ENCODE data around the gene C2orf42.
A peak's percentile ranks its signal among the peaks of the same experiment; 100 is the strongest.
"Not testable (repeated sequence)": the region's sequence is repeated elsewhere in the genome, so short reads cannot be mapped to it uniquely, and the experiment has no call there.

C2orf42 gene

DNA sequence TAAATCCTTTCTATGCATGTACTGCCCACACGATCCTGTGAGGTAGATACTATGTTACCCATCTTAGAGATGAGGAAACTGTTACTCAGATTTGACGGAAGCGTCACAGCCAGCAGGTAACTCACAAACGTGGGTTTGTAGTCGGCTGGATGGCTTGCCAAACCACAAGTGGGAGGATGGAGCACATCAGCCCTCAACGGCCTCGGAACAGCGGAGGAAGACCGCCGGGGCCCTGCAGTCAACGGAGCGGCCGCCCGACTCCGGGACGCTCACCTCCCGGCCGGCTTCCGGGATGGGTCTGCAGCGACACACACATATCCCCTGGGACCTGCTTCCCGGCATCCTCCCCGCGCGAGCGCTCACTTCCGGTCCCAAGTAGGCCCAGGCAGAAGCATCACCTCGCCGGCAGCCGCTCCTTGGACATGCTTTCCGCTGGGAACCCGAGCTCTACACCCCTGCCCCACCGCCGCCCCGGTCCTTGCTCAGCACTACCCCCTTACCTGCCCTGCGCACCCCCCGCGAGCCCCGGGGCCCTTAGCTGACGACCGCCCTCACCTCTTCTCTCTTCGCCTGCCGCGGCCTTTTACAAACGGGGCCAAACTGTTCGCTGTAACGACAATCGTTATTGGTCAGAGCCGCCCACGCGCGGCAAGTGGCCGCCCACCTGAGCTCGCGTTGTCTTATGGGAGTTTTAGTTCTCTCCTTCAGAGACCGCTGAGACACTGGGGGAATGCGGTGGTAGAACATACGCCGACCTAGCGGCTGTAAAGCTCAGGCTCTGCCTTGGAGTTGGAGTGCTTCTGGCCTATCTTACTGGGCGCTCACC, at the start of gene C2orf42:
C2orf42 (minus strand) TSS at position 602 of the 826 bp plus-strand sequence. CDS start 9,034 bp downstream, outside the sequence.
- DNase-seq (ENCODE audit: low spot score) = peak; percentile 96

DNA sequence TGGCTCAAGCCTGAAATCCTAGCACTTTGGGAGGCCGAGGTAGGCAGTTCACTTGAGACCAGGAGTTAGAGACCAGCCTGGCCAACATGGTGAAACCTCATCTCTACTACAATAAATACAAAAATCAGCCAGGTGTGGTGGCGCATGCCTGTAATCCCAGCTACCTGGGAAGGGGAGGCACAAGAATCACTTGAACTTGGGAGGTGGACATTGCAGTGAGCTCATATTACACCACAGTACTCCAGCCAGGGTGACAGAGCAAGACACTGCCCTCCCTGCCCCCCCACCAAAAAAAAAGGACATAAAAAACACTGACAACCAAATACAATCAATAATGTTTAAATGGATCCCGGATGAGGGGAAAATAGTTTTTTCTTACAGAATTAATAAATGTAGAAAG, 49.8 kb upstream of the C2orf42 start:
- no peak for DNase-seq (ENCODE audit: low spot score)

DNA sequence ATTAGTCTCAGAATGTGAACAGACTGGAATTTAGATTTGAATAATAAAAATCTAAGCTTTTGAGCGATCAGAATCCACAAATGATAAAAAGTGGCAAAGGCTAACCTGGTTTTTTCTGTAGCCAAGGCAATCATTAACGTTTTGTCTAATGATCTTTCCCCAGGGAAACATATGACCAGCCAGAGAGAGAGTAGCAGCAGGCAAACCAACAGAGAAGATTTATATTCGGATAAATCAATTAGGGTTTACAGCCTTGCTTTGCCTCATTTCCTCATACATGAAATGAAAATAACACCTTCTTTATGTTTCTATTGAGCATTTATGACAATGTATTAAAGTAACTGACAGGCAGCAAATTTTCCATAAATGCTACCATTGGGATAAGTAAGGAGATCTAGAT, 43.1 kb upstream of the C2orf42 start:
- DNase-seq (ENCODE audit: low spot score) = no peak

DNA sequence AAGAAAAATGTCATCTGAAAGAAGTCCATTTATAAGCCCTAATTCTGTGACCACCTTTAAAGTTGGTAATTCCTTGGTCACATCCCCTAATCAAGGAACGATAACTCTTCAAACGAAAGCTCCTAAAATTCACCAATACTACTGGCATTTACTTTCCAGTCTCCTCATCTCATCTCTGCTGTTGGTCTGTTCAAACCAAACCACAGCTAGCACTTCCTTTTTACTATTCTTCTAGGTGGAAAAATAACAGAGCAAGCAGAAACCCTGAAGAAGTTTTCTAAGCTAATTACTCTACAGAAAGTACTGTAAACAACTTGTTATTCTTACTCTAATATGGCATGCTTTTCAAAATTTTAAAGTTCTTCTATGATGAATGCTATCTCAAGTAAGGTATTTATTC, 36.0 kb upstream of the C2orf42 start:
- no peak for DNase-seq (ENCODE audit: low spot score)

DNA sequence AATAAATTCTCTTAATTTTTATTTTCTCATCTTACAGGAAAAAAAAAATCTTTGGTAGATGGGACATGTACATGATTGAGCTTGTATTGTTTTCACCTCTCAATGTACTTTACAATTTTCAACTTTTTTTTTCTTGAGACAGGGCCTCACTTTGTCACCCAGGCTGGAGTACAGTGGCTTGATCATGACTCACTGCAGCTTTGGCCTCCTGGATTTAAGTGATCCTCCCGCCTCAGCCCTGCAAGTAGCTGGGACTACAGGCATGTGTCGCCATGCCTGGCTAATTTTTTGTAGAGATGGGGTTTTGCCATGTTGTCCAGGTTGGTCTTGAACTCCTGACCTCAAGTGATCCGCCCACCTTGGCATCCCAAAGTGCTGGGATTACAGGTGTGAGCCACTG, 32.5 kb upstream of the C2orf42 start:
- not testable (repeated sequence) for DNase-seq (ENCODE audit: low spot score)

DNA sequence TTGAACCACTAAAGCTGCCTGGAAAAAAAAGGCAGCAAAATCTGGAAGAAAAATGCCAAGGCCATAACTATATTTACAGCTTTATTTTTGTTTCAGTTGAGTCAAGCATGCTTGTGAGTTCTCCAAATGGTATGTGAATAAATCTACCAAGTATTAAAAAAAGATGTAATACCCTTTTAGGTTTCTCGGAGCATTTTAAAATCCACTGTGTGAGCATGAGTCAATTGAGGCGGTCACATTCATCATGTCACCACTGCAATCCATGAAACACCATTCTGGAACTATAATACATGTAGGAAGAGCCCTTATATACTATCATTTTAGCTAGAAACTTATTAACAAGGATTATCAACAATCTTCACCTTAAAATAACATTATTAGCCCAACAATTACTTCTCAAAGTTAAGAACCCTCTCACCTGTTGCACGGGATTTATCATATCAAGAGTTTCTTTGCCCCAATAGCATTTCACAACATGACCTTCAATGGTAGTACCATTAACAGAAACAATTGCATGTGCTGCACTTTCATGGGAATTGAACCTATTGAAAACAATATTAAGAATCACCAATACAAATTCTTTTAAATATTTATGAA, 24.2 kb upstream of the C2orf42 start:
- no peak for DNase-seq (ENCODE audit: low spot score)

DNA sequence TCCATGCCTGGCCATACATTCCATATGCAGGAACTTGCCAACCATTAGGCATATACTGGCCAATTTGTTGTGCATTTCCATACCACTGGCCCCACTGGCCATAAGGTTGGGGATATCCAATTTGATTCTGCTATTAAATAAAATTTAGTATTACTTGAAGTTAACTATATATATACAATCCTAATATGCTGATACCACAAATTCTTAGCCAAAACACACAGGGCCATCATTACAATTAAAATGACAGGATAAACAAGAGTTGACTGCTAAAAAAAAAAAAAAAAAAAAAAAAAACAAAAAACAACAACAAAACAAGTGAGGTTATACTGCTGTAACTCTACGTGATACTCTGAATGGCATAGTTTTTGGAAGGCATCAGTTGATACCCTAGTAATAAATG, 23.5 kb upstream of the C2orf42 start:
- DNase-seq (ENCODE audit: low spot score) = no peak

DNA sequence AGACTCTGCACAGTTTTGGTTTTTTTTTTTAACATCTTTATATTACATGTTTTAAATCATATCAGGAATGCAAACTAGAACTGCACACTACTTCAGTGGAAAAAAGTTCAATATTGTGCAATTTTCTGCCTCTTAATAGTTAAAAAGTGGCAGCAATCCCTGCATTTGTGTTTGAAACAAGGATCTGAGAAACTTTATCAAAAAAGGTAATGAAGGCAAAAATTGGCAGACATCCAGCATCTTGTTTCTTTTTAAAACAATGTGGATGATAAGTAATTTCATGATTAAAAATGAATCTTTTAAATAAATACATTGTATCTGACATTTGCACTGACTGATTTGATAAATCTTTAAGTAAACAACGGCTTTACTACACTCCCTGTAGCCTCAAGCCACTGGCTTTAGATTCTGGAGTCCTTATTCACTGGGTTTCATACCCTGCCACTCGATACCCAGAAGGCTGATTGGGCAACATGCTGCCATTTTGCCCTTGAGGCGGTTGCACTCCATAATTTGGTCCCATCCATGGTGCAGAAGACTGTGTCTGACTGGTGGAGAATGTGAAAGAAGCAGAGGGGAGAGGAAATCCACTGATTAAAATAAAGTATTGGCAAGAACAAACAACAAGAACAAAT, 21.6 kb upstream of the C2orf42 start:
- no peak for DNase-seq (ENCODE audit: low spot score)

DNA sequence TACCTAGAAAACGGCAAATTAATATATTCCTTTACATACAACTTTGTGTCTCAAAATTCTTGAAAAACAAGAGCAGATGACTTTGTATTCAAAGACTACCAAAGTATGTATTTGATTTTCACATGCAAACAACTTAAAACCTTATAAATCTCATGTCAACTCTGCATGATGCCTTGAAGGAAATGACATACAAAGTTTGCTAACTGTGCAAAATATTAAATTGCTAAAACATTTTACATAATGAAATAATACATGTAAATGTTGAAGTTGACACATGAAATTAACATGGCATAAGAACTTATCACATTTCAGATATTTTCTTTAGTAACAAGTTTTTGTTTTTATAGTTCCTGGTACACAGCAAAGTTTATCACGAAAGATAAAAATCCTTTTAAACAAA, 20.8 kb upstream of the C2orf42 start:
- no peak for DNase-seq (ENCODE audit: low spot score)

DNA sequence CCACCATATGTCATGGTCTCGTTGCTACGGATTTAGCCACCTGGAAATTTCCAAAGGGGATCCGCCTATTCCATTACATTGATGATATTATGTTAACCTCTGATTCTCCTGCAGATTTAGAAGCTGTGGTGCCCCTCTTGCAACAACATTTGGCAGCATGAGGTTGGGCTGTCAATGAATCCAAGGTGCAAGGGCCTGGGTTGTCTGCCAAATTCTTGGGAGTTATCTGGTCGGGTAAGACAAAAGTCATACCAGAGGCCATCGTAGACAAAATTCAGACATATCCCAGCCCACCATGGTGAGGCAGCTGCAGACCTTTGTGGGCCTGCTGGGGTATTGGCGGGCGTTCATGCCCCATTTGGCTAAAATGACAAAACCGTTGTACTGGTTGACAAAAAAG, 13.6 kb upstream of the C2orf42 start:
- no peak for DNase-seq (ENCODE audit: low spot score)

DNA sequence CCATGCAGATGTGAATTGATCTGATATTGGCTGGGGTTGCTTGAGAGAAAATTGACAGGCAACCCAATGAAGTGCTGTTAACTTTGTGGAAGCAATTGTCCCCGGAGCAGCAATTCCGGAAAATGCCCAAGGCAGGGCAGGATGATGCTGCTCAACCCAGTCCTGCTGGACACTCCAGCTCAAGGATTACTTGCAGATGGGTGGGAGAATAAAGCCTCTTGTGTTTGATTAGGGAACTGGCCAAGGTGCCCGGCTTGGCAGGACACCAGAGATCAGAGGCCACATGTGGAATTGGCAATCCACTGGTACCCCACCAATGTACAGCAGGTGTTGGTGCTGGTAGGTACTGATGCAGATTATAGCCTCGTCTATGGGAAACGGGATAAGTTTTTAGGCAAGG, 12.3 kb upstream of the C2orf42 start:
- DNase-seq (ENCODE audit: low spot score) = no peak

DNA sequence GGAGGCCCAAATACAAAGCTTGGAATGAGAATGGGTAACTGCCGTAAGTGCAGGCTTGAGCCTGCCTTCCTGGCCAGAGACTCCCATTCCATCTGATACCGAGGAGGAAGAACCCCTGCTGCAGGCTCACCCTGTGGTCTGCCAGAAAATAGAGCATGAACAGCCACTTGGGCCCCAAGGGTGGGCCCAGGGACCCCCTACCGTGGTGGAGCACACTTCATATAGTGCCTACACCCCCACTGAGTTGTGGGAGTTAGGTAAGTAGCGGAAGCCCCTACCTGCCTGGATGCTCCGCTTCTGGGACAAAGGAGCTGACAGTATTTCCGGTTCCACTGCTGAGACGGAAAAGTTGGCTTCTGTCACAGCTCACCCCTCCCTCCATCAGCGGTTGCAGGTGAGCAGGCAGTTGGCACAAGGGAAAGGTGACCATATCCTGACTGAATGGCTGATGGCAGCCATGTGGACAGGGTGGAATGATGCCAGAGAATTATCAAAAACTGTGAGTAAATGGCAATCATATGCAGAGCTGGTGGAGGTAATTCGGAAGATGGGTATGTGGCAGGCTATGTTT, 11.5 kb upstream of the C2orf42 start:
- DNase-seq (ENCODE audit: low spot score) = no peak

DNA sequence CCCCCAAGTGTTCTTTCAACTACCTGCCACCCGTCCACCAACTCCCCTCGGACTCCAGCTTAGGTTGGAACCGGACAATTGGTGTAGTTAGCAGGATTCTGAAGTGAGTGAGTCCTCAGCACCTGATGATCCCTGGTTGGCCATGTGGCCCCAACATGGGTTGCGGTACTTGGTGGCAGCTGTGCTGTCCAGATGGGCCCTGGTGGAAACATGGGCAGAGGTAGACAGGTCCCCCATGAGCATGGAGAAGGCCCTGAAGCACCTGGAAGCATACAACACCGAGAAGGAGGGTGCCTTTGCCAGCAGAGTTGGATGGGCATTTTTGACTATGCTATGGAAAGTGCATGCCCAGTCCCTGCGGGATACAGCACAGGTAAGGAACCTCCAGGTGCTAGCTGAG, 11.0 kb upstream of the C2orf42 start:
- no peak for DNase-seq (ENCODE audit: low spot score)

DNA sequence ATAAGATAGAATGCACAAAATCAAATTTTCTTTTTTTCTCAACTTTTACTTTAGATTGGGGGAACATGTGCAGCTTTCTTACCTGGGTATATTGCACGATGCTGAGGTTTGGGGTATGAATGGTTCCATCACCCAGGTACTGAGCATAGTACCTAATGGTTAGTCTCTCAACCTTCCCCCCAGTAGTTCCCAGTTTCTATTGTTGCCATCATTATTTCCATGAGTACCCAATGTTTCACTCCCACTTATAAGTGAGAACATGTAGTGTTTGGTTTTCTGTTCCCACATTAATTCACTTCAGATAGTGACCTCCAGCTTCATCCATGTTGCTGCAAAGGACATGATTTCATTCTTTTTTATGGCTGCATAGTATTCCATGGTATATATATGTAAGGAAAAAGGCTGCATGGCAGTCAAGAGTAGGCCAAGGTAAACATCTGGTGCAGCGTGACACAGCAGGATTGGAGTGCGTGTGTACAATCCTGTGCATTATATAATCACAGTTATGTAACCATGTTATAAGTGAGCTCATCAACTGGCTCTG, 10.5 kb upstream of the C2orf42 start:
- no peak for DNase-seq (ENCODE audit: low spot score)

DNA sequence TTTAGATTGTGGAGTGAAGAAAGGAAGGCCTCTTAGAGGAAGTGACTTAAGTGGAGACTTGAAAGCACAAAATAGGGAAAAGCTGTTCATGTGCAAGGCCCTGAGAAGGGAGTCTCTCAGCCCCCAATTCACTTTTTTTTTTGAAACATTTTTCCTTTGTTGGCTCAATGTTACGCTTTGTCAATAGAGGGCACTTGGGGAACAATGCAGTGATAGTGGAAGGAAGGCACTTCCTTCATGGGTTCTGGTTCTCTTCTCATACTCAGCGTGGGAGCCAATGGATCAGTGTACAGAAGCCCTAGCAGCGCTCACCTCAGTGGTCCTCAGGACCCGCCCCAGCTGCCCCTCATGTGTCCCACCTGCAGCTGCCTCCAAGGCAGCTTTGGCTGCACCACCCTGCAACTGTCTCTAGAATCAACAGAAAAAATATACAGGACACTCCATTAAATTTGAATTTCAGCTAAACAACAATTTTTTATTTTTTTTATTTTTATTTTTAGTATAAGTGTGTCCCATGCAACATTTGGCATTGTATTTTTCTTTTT, 8.6 kb upstream of the C2orf42 start:
- DNase-seq (ENCODE audit: low spot score) = no peak

DNA sequence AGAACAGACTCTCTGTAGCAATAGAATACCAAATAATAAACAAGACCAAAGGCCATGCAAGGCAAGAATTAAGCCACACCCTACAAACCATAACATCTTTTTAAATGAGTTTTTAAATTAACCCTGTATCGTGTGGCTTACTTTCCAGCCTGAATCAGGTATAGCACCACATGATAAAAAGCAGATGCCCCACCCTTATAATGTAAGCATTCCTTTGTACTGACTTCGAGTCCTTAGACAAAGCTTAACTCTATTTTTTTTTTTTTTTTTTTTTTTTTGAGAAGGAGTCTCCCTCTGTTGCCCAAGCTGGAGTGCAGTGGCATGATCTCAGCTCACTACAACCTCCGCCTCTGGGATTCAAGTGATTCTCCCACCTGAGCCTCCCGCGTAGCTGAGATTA, 1.7 kb upstream of the C2orf42 start:
- no peak for DNase-seq (ENCODE audit: low spot score)

DNA sequence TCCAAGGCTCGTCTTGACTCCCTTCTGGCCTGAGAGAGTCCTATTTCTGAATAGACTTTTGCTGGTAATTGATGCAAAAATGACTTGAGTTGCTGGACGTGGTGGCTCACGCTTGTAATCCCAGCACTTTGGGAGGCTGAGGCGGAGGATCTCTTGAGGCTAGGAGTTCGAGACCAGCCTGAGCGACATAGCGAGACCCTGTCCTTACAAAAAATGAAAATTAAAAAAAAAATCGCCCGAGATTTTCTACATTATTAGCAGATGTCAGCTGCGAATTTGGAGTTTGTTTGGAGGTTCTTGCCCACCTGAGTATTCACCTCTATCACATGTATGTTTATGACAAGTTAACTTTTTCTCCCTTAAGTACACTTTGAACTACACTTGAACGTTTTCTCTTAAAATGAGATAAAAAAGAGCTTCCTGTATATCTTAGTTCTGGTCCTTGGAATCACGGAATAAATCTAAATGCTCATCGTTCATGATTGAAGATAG, 471 bp upstream of the C2orf42 start:
- DNase-seq (ENCODE audit: low spot score) = no peak

DNA sequence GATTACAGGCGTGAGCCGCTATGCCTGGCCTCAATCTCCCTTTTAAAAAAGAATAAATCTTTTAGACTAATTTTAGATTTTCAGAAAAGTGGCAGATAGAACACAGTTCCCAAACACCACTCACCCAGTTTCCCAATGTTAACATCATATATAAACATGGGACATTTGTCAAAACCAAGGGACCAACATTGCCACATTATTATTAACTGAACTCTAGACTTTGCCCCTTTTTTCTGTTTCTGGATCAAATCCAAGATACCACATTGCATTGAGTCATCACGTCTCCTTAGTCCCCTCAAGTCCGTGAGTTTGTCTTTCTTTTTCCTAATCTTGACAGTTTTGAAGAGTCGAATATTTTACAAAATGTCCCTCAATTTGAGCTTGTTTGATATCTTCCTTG, 2.4 kb downstream of the C2orf42 start:
- DNase-seq (ENCODE audit: low spot score) = no peak

DNA sequence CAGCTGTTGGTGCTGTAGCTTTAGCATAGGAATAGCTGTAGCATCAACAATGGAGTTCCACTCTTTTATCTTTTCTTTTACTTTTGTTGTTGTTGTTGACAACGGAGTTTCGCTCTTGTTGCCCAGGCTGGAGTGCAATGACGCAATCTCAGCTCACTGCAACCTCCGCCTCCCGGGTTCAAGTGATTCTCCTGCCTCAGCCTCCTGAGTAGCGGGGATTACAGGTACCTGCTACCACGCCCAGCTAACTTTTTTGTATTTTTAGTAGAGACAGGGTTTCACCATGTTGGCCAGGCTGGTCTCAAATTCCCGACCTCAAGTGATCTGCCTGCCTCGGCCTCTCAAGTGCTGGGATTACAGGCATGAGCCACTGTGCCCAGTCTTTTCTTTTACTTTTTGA, 3.6 kb downstream of the C2orf42 start:
- DNase-seq (ENCODE audit: low spot score) = not testable (repeated sequence)

DNA sequence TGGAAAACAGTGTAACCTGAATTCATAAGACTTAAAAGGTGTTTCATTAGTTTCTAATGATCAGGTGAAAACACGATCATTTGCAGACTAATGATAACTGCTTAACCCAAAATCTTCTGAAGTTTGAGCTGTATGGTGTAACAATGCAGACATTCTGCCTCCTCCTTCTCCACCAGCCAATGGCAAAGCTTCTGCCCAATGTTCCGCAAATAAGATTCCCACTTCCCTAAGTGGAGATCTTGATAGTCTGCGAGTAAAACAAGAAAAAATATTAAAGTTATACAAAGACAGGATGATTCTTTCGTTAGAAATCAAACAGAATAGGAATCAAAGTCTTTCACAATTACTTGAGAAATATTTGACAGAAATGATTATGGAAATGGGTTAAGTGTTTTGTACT, 8.1 kb downstream of the C2orf42 start:
- no peak for DNase-seq (ENCODE audit: low spot score)

DNA sequence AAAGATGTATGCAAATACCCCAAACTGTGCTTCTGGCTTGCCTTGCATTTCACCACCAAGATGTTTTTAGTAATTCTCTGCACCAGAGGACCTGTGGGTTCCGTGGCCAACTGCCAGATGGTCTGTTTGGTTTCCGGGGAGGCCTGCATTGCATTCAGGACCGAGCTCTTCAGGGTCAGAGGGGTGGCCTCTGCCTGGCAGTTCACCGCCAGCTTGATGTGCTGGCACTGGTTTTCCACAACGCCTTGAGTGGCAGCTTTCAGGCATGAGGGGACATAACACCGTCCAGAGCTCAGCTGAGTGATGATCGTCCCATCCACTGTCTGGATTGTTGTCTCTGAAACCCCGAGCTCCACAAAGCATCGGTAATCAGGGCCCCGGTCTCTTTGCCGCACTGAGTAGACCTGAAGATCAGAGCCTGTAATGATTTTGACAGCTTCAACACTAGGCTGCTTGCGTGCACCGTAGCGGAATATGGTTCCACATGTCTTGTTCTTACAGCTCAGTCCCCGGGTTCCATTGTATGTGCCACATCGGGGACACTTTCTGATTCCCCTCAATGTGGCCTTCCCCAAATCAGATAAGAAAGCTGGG, 9.4 kb downstream of the C2orf42 start:
- DNase-seq (ENCODE audit: low spot score) = no peak

DNA sequence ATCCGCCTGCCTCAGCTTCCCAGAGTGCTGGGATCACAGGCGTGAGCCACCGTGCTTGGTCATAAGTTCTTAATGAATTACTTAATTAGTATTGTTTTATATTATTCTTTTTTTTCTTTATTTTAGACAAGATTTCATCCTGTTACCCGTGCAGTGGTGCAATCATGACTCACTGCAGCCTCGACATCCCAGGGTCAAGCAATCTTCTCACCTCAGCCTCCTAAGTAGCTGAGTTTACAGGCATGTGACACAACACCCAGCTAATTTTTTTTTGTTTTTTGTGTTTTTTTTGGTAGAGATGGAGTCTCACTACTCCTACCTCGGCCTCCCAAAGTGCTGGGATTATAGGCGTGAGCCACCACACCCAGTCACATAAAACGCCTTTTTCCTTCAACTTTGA, 17.3 kb downstream of the C2orf42 start:
- DNase-seq (ENCODE audit: low spot score) = no peak

All from globus pallidus (tissue), 1 donor.